Measurements from ENCODE around the gene SLCO3A1.

Gene SLCO3A1

GRCh38 chr15:92143765-92144164 is 290.3 kb downstream of the SLCO3A1 start:
- no peak for DNase-seq

- no peak for DNase-seq
These were observed 293.1 kb downstream of the SLCO3A1 start for GRCh38 chr15:92146511-92147150.

GRCh38 chr15:92149029-92149428 is 295.5 kb downstream of the SLCO3A1 start:
- DNase-seq = no peak

GRCh38 chr15:92149465-92149864 is 296.0 kb downstream of the SLCO3A1 start:
- no peak for DNase-seq

GRCh38 chr15:92151168-92151567 is 297.7 kb downstream of the SLCO3A1 start:
- DNase-seq = no peak

- no peak for DNase-seq
These were observed 298.2 kb downstream of the SLCO3A1 start for GRCh38 chr15:92151741-92152140.

GRCh38 chr15:92152983-92153382 is 299.5 kb downstream of the SLCO3A1 start:
- no peak for DNase-seq

- DNase-seq = no peak
These were observed 300.1 kb downstream of the SLCO3A1 start for GRCh38 chr15:92153620-92154019.

GRCh38 chr15:92155934-92156333 is 302.4 kb downstream of the SLCO3A1 start:
- DNase-seq = no peak

- no peak for DNase-seq
These were observed 304.3 kb downstream of the SLCO3A1 start for GRCh38 chr15:92157666-92158298.

- no peak for DNase-seq
These were observed 304.9 kb downstream of the SLCO3A1 start for GRCh38 chr15:92158426-92158825.

GRCh38 chr15:92159481-92159880 is 306.0 kb downstream of the SLCO3A1 start:
- no peak for DNase-seq

GRCh38 chr15:92159906-92160841 is 306.7 kb downstream of the SLCO3A1 start:
- no peak for DNase-seq

GRCh38 chr15:92161039-92161670 is 307.6 kb downstream of the SLCO3A1 start:
- DNase-seq = no peak

- DNase-seq = no peak
These were observed 309.1 kb downstream of the SLCO3A1 start for GRCh38 chr15:92162657-92163056.

- DNase-seq = no peak
These were observed 310.1 kb downstream of the SLCO3A1 start for GRCh38 chr15:92163641-92164040.

GRCh38 chr15:92164327-92165000 is 311.0 kb downstream of the SLCO3A1 start:
- DNase-seq = no peak

GRCh38 chr15:92165001-92165346 is 311.5 kb downstream of the SLCO3A1 start:
- no peak for DNase-seq

- DNase-seq = no peak
These were observed 312.5 kb downstream of the SLCO3A1 start for GRCh38 chr15:92166029-92166428.

- no peak for DNase-seq
These were observed 313.4 kb downstream of the SLCO3A1 start for GRCh38 chr15:92166751-92167405.

- DNase-seq = no peak
These were observed 313.9 kb downstream of the SLCO3A1 start for GRCh38 chr15:92167451-92167850.

GRCh38 chr15:92168066-92168683 is 314.7 kb downstream of the SLCO3A1 start:
- DNase-seq = no peak

Measured in NCI-H2107 (cell line).